GM12878 (cell line): ENCODE data around the gene EOMES.

ENCODE experiments used
- KDM1A ChIP-seq: fragments of 200-600 bp; sonication (generic); IDR thresholded peaks from 2 replicates; pipeline ENCODE4 v1.6.1; 2016; ENCODE audit warnings: borderline replicate concordance
- POLR2A ChIP-seq: IDR thresholded peaks from 2 replicates; pipeline ENCODE4 v1.6.1; 2011; ENCODE audit warnings: low read depth, mild to moderate bottlenecking, low read length
- RB1 ChIP-seq: fragments of 450-650 bp; formaldehyde crosslinking; IDR thresholded peaks from 2 replicates; pipeline ENCODE4 v1.6.1; 2017; ENCODE audit warnings: mild to moderate bottlenecking, borderline replicate concordance
- TF ChIP-seq, protein P1 (sequence below), 3 experiments: IDR thresholded peaks in 2 of 3; conservative IDR thresholded peaks in 1 of 3; 2 replicates each; pipeline ENCODE4 v1.5.1; 2011; ENCODE audit warnings: low read depth in 3 of 3, low read length in 3 of 3, mild to moderate bottlenecking in 3 of 3, control low read depth in 2 of 3, moderate library complexity in 2 of 3, inconsistent platforms in 1 of 3, mixed read lengths in 1 of 3; ENCODE audit not compliant: control insufficient read depth in 2 of 3, insufficient read depth in 1 of 3; ENCODE audit errors: extremely low read depth in 1 of 3

DNA sequence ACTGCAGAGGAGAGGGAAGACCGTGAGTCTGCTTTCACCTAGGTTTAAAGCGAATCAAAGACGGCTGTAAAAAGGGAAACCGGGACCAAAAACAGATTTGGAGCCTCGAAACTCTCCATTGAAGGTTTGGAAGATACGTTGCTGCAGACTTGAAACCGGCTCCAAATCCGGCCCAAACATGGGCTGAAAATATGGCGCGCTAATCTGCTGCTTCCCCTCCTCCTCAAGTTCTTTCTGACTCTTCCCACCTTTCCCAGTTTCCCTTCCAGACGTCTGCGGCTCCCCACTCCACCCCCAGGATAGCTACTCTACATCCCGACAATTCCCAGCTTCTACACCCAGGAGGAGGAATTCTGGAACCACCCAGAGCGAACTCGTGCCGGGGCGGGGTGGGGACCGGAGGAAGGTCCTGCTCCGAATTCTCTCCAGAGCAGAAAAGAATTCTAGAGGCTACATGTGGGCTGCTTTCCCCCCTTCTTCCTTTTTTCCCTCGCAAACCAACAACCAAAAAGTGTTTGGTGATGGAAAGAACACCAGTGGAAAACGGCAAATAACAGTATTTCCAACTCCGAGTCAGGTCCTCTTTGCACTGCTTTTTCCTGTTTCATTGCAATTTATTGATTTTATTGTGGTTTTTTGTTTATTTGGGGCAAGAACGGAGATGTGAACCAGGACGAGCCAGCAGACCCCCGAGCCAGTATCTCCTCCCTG, 8.5 kb downstream of the EOMES start:
- TF ChIP-seq RB1 = no peak
- TF ChIP-seq, protein P1, sequence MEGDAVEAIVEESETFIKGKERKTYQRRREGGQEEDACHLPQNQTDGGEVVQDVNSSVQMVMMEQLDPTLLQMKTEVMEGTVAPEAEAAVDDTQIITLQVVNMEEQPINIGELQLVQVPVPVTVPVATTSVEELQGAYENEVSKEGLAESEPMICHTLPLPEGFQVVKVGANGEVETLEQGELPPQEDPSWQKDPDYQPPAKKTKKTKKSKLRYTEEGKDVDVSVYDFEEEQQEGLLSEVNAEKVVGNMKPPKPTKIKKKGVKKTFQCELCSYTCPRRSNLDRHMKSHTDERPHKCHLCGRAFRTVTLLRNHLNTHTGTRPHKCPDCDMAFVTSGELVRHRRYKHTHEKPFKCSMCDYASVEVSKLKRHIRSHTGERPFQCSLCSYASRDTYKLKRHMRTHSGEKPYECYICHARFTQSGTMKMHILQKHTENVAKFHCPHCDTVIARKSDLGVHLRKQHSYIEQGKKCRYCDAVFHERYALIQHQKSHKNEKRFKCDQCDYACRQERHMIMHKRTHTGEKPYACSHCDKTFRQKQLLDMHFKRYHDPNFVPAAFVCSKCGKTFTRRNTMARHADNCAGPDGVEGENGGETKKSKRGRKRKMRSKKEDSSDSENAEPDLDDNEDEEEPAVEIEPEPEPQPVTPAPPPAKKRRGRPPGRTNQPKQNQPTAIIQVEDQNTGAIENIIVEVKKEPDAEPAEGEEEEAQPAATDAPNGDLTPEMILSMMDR (IDR thresholded peaks at IDR 0.05 in 2 of 3, conservative IDR thresholded peaks at IDR 0.05 in 1 of 3; ENCODE audit: control insufficient read depth in 2 of 3, extremely low read depth in 1 of 3, insufficient read depth in 1 of 3, low read depth in 3 of 3, low read length in 3 of 3) = no peak
- TF ChIP-seq KDM1A = no peak
- TF ChIP-seq POLR2A = no peak
